ENCODE results near the gene MBOAT7.
A peak's percentile ranks its signal among the peaks of the same experiment; 100 is the strongest.

MBOAT7 gene

DNA sequence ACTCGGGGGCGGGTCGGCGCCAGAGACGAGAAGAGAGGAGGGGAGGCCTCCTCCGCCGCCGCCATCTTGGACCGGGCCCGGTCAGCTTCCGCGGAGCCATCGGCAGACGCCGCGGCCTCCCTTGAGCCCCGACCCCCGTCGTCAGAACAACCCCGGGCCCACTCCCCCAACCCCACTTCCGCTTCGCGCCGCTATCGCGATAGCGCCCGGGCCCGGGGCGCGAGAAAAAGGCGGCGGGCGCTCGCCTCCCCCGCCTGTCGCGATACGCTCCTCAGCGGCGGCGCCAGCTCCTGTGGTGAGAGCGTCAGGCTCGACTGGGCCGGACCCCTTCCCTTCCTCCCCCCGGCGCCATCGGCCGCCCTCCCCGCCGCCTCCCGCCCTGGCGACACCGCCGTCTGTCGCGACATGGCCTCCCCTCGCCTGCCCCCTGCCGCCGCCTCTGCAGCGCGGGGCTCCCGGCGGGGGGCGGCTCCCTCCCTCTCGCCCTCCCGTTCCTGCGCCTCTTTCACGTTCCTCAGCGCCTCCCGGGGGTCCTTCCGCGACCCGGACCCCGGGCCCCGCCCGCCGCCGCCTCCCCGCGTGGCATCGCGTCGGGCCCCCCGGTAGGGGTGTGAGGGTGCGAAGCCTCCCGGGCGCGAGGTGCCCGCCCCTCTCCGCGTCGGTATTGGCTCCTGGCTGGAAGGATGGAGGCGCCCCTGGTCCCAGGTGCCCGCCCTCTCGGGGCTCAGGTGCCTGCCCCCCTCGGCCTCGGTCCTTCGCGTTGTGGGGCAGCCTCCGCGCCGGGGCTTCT lies 51.5 kb downstream of the MBOAT7 start, which contains the start of gene CNOT3:
TSS of gene CNOT3 (plus strand) at position 64 of the 790 bp plus-strand sequence. CDS start 5,217 bp downstream, outside the sequence.
- H3K4me3 ChIP-seq (ENCODE audit: low read length) = peak within 1 kb of the TSS; percentile 73
- DNase-seq (ENCODE audit: low read depth) = no peak
- TF ChIP-seq, protein P1, sequence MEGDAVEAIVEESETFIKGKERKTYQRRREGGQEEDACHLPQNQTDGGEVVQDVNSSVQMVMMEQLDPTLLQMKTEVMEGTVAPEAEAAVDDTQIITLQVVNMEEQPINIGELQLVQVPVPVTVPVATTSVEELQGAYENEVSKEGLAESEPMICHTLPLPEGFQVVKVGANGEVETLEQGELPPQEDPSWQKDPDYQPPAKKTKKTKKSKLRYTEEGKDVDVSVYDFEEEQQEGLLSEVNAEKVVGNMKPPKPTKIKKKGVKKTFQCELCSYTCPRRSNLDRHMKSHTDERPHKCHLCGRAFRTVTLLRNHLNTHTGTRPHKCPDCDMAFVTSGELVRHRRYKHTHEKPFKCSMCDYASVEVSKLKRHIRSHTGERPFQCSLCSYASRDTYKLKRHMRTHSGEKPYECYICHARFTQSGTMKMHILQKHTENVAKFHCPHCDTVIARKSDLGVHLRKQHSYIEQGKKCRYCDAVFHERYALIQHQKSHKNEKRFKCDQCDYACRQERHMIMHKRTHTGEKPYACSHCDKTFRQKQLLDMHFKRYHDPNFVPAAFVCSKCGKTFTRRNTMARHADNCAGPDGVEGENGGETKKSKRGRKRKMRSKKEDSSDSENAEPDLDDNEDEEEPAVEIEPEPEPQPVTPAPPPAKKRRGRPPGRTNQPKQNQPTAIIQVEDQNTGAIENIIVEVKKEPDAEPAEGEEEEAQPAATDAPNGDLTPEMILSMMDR (conservative IDR thresholded peaks at IDR 0.05; ENCODE audit: low read depth, low read length) = peak; percentile 12

DNA sequence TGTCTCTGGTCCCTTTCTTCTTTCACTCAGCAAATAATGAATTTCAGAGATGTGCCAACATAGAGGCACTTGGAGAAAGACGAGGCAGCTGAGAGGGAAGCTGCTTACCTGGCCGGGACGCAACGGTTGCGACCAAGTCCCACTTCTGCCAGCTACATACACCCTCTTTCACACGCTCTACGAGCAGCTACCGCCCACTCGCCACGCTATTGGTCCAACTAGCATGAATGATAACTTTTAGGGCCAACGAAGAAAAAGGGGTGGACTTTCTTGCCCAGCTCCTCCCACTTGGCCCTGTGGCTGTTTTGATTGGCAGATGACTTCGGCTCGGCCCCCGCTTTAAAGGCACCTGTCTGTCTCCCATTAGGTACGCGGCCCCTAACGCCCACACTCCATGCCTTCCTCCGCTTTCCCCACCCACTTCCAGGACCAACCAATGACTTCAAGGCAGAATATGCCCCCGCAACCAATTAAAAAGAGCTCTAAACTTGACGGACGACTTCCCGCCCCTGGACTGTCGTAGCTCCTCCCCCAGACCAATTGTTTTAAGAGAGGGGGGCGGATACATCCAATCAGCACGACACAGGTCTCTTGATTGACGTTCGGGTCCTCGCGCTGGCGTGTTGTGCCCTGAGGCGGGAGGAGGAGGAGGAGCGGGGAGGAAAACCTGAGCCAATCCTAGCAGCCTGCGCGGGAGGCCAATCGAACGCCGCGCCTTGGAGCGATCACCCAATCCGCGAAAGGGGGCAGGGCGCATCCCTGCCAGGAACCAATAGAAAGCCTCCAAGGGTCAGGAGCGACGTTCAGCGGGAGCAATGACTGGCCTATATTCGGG lies 52.3 kb downstream of the MBOAT7 start:
- peak; percentile 100 for DNase-seq (ENCODE audit: low read depth)
- TF ChIP-seq, protein P1 (conservative IDR thresholded peaks at IDR 0.05; ENCODE audit: low read depth, low read length) = no peak
- peak overlapping the region; percentile 73 for H3K4me3 ChIP-seq (ENCODE audit: low read length)

DNA sequence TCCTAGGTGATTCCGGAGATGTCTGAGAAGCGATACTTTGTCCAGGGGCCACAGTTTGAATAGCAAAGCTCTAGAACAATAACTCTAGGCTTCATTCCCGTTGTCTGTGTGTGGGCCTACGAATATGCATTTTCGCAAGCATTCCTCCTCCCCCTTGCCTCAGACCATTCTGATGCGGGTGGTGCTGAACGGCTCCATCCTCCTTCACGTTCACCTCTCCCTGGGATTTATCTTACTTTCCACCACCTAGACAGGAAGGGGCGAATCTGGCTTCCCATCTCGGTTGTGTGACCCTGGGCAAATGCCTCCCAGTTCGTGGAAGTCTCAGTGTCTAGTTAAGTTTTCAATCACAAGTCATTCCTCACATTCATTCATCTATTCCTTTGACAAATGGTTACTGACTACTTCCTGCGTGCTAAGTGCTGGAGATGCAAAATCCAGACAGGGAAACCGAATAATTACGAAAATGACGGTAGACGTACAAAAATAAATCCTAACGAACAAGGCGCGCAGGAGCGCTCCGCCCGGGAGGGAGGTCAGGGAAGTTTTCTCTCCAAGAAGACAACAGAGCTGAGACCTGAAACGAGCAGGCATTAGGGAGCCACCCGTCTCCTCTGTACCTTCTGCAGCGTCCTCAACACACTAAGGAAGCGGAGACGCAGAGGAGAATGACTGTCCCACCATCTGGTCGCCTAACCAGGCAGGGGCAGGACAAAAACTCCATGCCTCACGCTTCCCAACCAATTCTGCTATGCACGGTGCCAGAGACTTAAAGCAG lies 53.1 kb downstream of the MBOAT7 start:
- TF ChIP-seq, protein P1 (conservative IDR thresholded peaks at IDR 0.05; ENCODE audit: low read depth, low read length) = no peak
- DNase-seq (ENCODE audit: low read depth) = no peak
- peak overlapping the region; percentile 73 for H3K4me3 ChIP-seq (ENCODE audit: low read length)

DNA sequence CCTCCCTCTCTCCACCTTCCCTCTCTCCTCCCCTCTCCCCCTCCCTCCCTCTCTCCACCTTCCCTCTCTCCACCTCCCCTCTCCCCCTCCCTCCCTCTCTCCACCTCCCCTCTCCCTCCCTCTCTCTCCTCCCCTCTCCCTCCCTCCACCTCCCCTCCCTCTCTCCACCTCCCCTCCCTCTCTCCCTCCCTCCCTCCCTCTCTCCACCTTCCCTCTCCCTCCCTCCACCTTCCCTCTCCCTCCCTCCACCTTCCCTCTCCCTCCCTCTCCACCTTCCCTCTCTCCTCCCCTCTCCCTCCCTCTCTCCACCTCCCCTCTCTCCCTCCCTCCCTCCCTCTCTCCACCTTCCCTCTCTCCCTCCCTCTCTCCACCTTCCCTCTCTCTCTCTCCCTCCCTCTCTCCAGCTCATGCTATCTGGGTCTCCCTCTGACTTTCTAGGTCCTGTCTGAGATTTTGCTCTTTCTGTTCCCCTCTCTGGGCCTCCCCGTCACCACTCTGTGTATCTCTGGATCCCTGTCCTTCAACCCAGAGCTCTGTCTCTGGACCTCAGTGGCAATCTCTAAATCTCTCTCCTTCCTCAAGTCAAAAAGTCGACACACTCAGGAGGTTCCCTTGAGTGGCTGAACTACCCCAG lies 55.3 kb downstream of the MBOAT7 start:
- no peak overlapping the region for H3K4me3 ChIP-seq (ENCODE audit: low read length)
- TF ChIP-seq, protein P1 (conservative IDR thresholded peaks at IDR 0.05; ENCODE audit: low read depth, low read length) = no peak
- DNase-seq (ENCODE audit: low read depth) = no peak

DNA sequence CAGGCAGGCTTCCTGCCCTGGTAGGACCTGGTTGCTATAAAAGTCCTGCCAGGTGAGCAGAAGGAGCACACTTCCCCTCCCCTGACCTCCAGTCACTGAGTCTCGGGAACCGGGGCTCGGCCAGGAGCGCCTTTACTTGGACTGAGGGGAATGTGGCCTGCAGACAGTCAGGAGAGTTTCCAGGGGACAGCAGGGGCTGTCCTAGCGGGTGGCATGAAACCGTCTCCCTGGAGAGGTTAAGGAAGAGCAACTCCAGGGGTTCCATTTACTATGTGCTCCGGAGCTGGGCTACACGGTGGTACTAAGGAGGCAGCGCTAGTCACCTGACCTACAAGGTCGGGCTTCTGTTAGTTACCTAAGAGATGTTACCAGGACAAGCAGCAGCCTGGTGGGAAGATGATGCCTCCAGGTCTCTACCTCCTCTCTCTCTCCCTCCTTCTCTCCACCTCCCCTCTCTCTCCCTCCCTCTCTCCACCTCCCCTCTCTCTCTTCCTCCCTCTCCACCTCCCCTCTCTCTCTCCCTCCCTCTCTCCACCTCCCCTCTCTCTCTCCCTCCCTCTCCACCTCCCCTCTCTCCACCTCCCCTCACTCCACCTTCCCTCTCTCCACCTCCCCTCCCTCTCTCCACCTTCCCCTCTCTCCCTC lies 55.9 kb downstream of the MBOAT7 start:
- H3K4me3 ChIP-seq (ENCODE audit: low read length) = no peak overlapping the region
- DNase-seq (ENCODE audit: low read depth) = no peak
- TF ChIP-seq, protein P1 (conservative IDR thresholded peaks at IDR 0.05; ENCODE audit: low read depth, low read length) = no peak

DNA sequence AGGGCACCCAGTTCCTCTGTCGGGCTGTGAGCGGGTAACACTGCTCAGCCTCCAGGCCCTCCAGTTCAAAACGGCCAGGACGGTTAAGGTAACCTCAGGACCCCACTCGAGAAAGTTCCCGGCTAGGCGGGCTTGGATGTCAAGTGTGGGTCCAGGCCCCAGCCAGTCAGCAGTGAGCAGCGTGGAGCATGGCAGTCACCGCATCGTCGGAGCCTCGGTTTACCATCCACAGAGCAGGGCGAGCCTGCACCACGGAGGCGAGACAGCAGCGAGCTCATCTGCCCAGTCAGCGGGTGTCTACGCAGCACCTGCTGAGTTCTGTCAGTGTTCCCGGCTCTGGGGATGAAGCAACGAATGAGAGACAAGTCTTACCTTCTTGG lies 59.8 kb downstream of the MBOAT7 start:
- TF ChIP-seq, protein P1 (conservative IDR thresholded peaks at IDR 0.05; ENCODE audit: low read depth, low read length) = no peak
- H3K4me3 ChIP-seq (ENCODE audit: low read length) = no peak overlapping the region
- no peak for DNase-seq (ENCODE audit: low read depth)
